NCI-H1417 (cell line): ENCODE measurements around the gene FBXO41.

Experiments used
- DNase-seq, 3 experiments: peaks; one replicate each; lab custom pipeline; 2025; lab: John Stamatoyannopoulos, UW

FBXO41 gene

GRCh38 chr2:73284296-73285158 is at the start of gene FBXO41:
FBXO41 (minus strand) TSS chr2:73284478; CDS start chr2:73269630, 14,848 bp downstream.
- DNase-seq, result peak; percentile 42 to 87 (median 83)

- DNase-seq, result no peak
Observed at GRCh38 chr2:73334045-73334444, 49.8 kb upstream of the FBXO41 start.

- DNase-seq, result peak in 2 of 3 experiments; percentile 19 to 77
Observed at GRCh38 chr2:73333564-73333963, 49.3 kb upstream of the FBXO41 start.

- no peak for DNase-seq
Observed at GRCh38 chr2:73324126-73324725, 39.9 kb upstream of the FBXO41 start.

- no peak for DNase-seq
Observed at GRCh38 chr2:73323551-73323950, 39.3 kb upstream of the FBXO41 start.

- no peak for DNase-seq
Observed at GRCh38 chr2:73314441-73314840, 30.2 kb upstream of the FBXO41 start.

GRCh38 chr2:73307720-73308119 is 23.4 kb upstream of the FBXO41 start:
- peak; percentile 0 to 95 (median 84) for DNase-seq

GRCh38 chr2:73301636-73302035 is 17.4 kb upstream of the FBXO41 start:
- DNase-seq, result no peak

GRCh38 chr2:73300926-73301325 is 16.6 kb upstream of the FBXO41 start:
- no peak for DNase-seq

- peak in 1 of 3 experiments; percentile 85 for DNase-seq
Observed at GRCh38 chr2:73297586-73297985, 13.3 kb upstream of the FBXO41 start.

- peak; percentile 37 to 94 (median 93) for DNase-seq
Observed at GRCh38 chr2:73297151-73297559, 12.9 kb upstream of the FBXO41 start.

GRCh38 chr2:73295751-73296400 is 11.6 kb upstream of the FBXO41 start:
- no peak for DNase-seq

- no peak for DNase-seq
Observed at GRCh38 chr2:73294239-73294638, 10.0 kb upstream of the FBXO41 start.

GRCh38 chr2:73293534-73294171 is 9.4 kb upstream of the FBXO41 start, which contains the start of gene EGR4:
EGR4 (minus strand) TSS chr2:73293548; CDS start chr2:73293317, 231 bp downstream.
- peak; percentile 49 to 94 (median 93) for DNase-seq

GRCh38 chr2:73292906-73293533 is 8.7 kb upstream of the FBXO41 start:
- DNase-seq, result peak in 2 of 3 experiments; percentile 70 to 72

- peak in 1 of 3 experiments; percentile 60 for DNase-seq
Observed at GRCh38 chr2:73292316-73292905, 8.1 kb upstream of the FBXO41 start.

GRCh38 chr2:73291461-73292315 is 7.4 kb upstream of the FBXO41 start:
- peak in 2 of 3 experiments; percentile 87 to 91 for DNase-seq

- no peak for DNase-seq
Observed at GRCh38 chr2:73291093-73291460, 6.8 kb upstream of the FBXO41 start.

GRCh38 chr2:73290049-73290839 is 6.0 kb upstream of the FBXO41 start:
- DNase-seq, result peak; percentile 5 to 85 (median 70)
